Measurements from ENCODE around the gene RITA1.

DNA sequence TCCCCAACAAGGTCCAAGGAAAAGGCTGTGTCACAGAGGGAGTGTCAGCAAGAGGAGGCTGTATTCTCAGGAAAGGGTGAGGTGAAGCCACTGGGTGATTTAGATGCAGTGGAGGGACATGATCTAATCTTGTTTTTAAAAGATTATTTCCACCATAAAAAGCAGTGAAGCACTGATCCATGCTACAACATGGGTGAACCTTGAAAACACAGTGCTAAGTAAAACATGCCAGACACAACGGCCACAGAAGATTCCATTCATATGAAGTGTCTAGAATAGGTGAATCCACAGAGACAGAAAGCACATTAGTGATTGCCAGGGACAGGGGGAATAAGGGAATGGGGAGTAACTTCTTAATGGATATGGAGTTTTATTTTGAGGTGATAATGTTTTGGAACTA, 12.8 kb downstream of the RITA1 start:
- TF ChIP-seq, protein P1, sequence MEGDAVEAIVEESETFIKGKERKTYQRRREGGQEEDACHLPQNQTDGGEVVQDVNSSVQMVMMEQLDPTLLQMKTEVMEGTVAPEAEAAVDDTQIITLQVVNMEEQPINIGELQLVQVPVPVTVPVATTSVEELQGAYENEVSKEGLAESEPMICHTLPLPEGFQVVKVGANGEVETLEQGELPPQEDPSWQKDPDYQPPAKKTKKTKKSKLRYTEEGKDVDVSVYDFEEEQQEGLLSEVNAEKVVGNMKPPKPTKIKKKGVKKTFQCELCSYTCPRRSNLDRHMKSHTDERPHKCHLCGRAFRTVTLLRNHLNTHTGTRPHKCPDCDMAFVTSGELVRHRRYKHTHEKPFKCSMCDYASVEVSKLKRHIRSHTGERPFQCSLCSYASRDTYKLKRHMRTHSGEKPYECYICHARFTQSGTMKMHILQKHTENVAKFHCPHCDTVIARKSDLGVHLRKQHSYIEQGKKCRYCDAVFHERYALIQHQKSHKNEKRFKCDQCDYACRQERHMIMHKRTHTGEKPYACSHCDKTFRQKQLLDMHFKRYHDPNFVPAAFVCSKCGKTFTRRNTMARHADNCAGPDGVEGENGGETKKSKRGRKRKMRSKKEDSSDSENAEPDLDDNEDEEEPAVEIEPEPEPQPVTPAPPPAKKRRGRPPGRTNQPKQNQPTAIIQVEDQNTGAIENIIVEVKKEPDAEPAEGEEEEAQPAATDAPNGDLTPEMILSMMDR (IDR thresholded peaks at IDR 0.05): no peak
- TF ChIP-seq POLR2A (IDR thresholded peaks at IDR 0.05): no peak

Data from adrenal gland (tissue), 5 donors.